Aorta (tissue), 5 donors: ENCODE data around the gene ATAD1. TPM values are rescaled to one million over a fixed set of nuclear protein-coding genes. Genes with fewer than 3 reads are reported as not detected.
"Not testable (repeated sequence)": the region's sequence is repeated elsewhere in the genome, so short reads cannot be mapped to it uniquely, and the experiment has no call there.

Experiments used
- ATAC-seq: fragments of 200-7000 bp; cut with Tn5 transposase; one replicate; pipeline ENCODE4 v1.9.1; 2022; ENCODE audit warnings: moderate library complexity; ENCODE audit not compliant: low FRiP score
- DNase-seq, 2 donors: peaks; one replicate each; pipeline ENCODE4 v3.0.0-alpha.2; 2020
- H3K27ac ChIP-seq, 2 donors: one replicate each; pipeline ENCODE4 v1.5.1; 2013; ENCODE audit warnings: low read length in 2 of 2, mild to moderate bottlenecking in 2 of 2, moderate library complexity in 2 of 2, control low read depth in 1 of 2, inconsistent platforms in 1 of 2, low read depth in 1 of 2
- H3K27me3 ChIP-seq, 2 donors: one replicate each; pipeline ENCODE4 v1.6.1; 2013; ENCODE audit warnings: control low read depth in 1 of 2, low read length in 1 of 2, mild to moderate bottlenecking in 1 of 2, moderate library complexity in 1 of 2; ENCODE audit not compliant: insufficient read depth in 2 of 2, control insufficient read depth in 1 of 2
- H3K36me3 ChIP-seq, 2 donors: one replicate each; pipeline ENCODE4 v1.6.1; 2013; ENCODE audit warnings: control low read depth in 1 of 2, low read length in 1 of 2, mild to moderate bottlenecking in 1 of 2; ENCODE audit not compliant: insufficient read depth in 2 of 2, control insufficient read depth in 1 of 2
- H3K4me1 ChIP-seq, 2 donors: one replicate each; pipeline ENCODE4 v1.6.1; 2013; ENCODE audit warnings: low read length in 2 of 2, control low read depth in 1 of 2, mild to moderate bottlenecking in 1 of 2, moderate library complexity in 1 of 2; ENCODE audit not compliant: insufficient read depth in 2 of 2, control insufficient read depth in 1 of 2
- H3K4me3 ChIP-seq, 2 donors: one replicate each; pipeline ENCODE4 v1.5.1; 2013; ENCODE audit warnings: low read length in 2 of 2, control low read depth in 1 of 2, mild to moderate bottlenecking in 1 of 2
- H3K9me3 ChIP-seq: one replicate; pipeline ENCODE4 v1.6.1; 2013; ENCODE audit warnings: mild to moderate bottlenecking, low read length; ENCODE audit not compliant: control insufficient read depth
- WGBS, 2 donors: extraction: QIAGEN DNeasy Blood & Tissue Kit; methylation state at CpG; one replicate each; pipeline ENCODE4 v1.1.7; 2013; 5-methylcytosine and 5-hydroxymethylcytosine counted together
- intact Hi-C, 2 donors: fragments of 100-400 bp; cut with DNase I; formaldehyde crosslinking; loops; one replicate each; pipeline versions ENCODE4 v1.14.2 to v1.15.0; 2022
- long read RNA-seq, 2 donors: library from polyadenylated mRNA; unstranded; transcript quantifications; one replicate each; pipeline ENCODE4 v2.0.0, GENCODE V29; 2020 to 2021
- polyA plus RNA-seq, 2 donors: library from polyadenylated mRNA; stranded (reverse); fragments of 200-250 nt; gene quantifications; one replicate each; pipeline ENCODE4 v1.2.3, GENCODE V29; 2013
- total RNA-seq, 2 donors: library from RNA; stranded (reverse); fragmentation: NEBNext Ultra II Directional; extraction: Animal tissue kit (Norgen Biotek cat#: 25700); gene quantifications; one replicate each; pipeline ENCODE4 v1.2.1, GENCODE V29; 2021
- donor health status: healthy with polysubstance abuse.
- donor health status: Bipolar disorder and iron deficiency.
- donor health status: DM: no; HTN: no; CAD: no.
- donor health status: DM: no; HTN: no; CAD: no.
- donor health status: DM: yes; HTN: yes; CAD: no.

Gene ATAD1, protein sequence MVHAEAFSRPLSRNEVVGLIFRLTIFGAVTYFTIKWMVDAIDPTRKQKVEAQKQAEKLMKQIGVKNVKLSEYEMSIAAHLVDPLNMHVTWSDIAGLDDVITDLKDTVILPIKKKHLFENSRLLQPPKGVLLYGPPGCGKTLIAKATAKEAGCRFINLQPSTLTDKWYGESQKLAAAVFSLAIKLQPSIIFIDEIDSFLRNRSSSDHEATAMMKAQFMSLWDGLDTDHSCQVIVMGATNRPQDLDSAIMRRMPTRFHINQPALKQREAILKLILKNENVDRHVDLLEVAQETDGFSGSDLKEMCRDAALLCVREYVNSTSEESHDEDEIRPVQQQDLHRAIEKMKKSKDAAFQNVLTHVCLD
- total RNA-seq: 10 to 100 TPM; 39.5 to 43.4 TPM
- 10 to 100 TPM; 18.8 to 24.7 TPM for polyA plus RNA-seq
- long read RNA-seq, donor 1, full-length matches to known transcripts: 7 of 55 reads
- long read RNA-seq, donor 1, partial matches to known transcripts: 4 of 55 reads
- long read RNA-seq, donor 1, other reads (novel, unspliced or antisense): 44 of 55 reads
- long read RNA-seq, donor 2, full-length matches to known transcripts: 1 of 23 reads
- long read RNA-seq, donor 2, partial matches to known transcripts: 18 of 23 reads
- long read RNA-seq, donor 2, other reads (novel, unspliced or antisense): 4 of 23 reads

DNA sequence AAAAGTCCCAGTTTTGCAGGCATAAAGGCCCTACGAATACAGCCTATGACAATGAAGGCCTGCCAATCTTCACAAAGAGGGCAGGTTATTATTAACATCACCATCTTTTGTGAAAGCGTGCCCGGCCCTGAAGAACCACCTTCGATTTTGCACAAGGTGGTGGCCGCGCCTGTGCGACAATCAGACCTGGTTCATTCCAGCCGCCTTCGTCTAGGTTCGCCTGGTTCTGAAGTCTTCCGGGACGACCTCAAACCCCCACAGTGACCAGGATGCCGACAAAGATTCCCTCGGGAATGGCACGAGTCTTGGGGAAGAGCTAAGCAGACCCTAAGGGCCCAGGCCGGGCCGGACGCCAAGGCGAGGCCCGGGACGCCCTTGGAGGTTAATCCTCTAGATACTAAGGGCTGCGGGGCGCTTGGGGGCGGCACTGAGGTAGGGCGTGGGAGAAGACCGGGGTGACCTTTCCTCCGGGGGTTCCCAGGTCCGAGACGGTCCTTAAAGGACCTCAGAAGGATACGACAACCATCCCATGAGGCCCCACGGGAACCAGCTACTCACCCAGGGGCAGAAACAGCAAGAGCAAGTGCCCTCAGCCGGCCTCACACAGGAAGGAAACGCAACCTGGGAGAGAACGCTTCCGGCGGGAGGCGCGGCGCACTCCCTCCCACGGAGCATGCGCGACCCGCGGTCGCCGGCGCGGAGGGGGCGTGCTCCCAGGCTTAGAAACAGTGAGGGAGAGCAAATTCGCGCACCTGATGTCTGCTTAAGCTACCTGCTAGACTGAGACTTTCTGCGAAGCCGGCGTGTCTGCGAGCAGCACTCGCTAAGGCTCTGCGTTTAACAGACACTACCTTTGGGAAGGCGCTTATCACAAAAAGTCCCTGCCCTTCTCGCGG, at the start of gene ATAD1:
Gene ATAD1 (minus strand): TSS at position 618 of the 896 bp plus-strand sequence. CDS start 3,627 bp downstream, outside the sequence.
- Histone ChIP-seq H3K27me3 (no peaks in the 10 kb centered on the region), H3K9me3 (no peaks in the 10 kb centered on the region), H3K4me1 (peaks cover 0 to 3% of the 10 kb centered on the region in 2 donors), H3K27ac (peak within 1 kb of the TSS in 1 of 2 donors; percentile 14), H3K4me3 (peak within 1 kb of the TSS; percentile 62 to 65), H3K36me3 (no peaks in the 10 kb centered on the region)
- peak; percentile 86 to 94 for DNase-seq
- ATAC-seq: peak; percentile 96
- 0% methylated on average over 60 of the region's 60 CpGs for WGBS, 2 donors
- intact Hi-C loops: no loop called here

DNA sequence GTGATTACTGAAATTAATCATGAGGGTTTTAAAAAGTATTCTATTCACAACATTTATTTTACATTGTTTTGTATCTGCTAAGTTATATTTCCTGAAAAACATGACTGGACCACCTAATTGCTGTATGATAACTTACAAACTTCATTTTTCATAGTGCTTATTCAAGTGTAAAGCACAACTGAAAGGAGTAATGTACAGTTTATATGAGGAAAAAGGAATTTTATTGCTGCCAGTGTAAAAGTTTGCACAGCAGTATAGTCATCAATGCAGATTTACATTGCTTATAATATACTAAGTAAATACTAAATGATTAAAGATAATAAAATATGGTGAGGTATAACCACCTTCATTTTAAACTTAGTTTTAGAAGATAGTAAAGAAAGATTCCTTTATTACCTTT, 49.4 kb upstream of the ATAD1 start:
- intact Hi-C loops: loop anchor here (5.0 to 10.0 kb wide), 5 partner anchors 57 to 397 kb away; no protein-coding TSS in a partner anchor
- Histone ChIP-seq H3K4me3 (peak overlapping the region; percentile 26 to 54), H3K27ac (no peak overlapping the region), H3K9me3 (no peaks in the 10 kb centered on the region), H3K36me3 (no peaks in the 10 kb centered on the region), H3K4me1 (no peaks in the 10 kb centered on the region), H3K27me3 (no peaks in the 10 kb centered on the region)
- DNase-seq (no peak), ATAC-seq (no peak)

DNA sequence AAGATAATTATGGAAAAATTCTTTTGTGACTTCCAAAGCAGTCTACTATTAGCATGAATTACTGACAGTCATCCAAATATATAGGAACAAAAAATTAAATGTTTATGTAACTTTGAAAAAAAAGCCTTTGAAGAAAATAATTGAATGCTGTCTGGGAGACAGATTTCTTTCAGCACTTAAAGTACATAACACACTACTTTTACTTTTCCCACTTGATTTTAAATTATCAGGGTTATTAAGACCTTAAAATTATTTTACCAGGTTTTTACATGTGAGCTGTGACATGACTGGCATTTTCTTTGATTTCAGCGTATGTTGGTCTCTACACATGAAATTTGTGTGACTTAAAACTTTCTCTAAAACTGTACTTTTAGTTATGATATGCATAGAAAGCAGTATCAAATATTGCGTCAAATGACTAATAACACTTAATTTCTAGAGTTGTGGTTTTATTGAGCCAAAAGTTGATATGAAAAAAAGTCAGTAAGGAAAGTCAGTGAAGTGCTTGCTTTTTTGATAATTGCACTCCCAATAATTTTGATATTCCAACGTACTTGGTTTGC, 48.5 kb upstream of the ATAD1 start:
- intact Hi-C loops: loop anchor here (5.0 to 10.0 kb wide), 5 partner anchors 58 to 398 kb away; no protein-coding TSS in a partner anchor
- Histone ChIP-seq H3K4me3 (peak overlapping the region; percentile 94 to 99), H3K27me3 (no peaks in the 10 kb centered on the region), H3K36me3 (no peaks in the 10 kb centered on the region), H3K9me3 (no peaks in the 10 kb centered on the region), H3K4me1 (no peaks in the 10 kb centered on the region), H3K27ac (no peak overlapping the region)
- DNase-seq: no peak
- 1% methylated on average over 3 of the region's 3 CpGs for WGBS, 2 donors
- no peak for ATAC-seq

DNA sequence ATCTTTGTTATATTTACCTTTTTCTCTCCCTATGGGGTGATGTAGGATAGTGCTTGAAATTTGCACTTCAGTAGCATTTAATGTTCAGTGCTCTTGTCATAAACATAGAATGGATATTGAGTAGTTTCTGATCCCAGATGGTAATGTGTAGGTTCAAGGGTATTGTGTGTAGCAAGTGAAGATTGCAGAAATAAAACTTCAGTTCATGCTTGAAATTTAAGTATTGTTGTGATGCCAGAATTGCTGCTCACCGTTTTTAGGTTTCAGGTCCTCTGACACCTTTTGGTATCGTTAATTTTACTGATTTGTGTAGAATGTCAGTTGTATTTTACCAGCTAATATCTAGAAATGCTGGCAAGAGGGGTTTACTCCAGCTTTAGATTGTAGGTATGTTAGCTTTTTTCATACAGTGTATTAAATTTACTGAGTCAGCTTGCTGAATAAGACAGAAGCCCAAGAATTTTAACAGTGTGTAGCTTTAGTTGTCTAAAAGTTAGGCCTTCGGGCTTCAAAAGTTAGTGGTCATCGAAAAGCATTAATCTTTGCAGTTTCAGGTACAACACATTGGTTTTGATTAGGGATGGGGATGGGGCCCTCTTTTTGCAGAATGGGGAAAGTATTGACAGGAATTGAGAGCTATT, 47.3 kb upstream of the ATAD1 start:
- 1% methylated on average over 4 of the region's 4 CpGs for WGBS, 2 donors
- intact Hi-C loops: loop anchor here (5.0 to 10.0 kb wide), 5 partner anchors 59 to 399 kb away; no protein-coding TSS in a partner anchor

DNA sequence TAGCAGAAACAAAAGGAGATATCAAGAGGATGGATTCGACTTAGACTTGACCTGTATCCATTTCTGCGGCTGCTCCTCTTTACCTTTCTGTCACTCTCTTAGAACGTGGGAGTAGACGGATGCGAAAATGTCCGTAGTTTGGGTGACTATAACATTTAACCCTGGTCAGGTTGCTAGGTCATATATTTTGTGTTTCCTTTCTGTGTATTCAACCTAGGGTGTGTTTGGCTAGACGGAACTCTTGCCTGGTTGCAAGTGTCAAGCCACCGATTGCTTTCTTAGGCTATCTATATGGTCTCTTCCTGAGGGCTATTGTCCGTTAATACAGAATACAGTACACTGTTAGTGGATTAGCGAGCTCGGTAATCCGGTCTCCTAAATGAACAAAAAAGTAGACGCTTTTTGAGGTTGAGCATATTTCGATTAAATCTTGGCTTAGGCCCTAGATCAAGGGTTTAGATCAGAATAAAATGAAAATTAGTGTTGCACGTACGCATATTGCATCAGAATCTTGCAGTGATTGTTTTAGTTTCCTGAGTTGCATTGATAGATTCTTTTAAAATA, 46.6 kb upstream of the ATAD1 start:
- Histone ChIP-seq H3K27ac (peak overlapping the region; percentile 11 to 83), H3K4me3 (peak overlapping the region; percentile 94 to 99), H3K4me1 (no peaks in the 10 kb centered on the region), H3K27me3 (no peaks in the 10 kb centered on the region), H3K9me3 (no peaks in the 10 kb centered on the region), H3K36me3 (no peaks in the 10 kb centered on the region)
- 0% methylated on average over 16 of the region's 16 CpGs for WGBS, 2 donors
- no peak for DNase-seq
- intact Hi-C loops: loop anchor here (5.0 to 10.0 kb wide), 7 partner anchors 60 to 400 kb away; no protein-coding TSS in a partner anchor
- no peak for ATAC-seq

More for the DNA sequence above, 47.3 kb upstream of the ATAD1 start:
- no peaks in the 10 kb centered on the region for H3K4me1 ChIP-seq
- no peak for ATAC-seq
- no peak for DNase-seq
- H3K4me3 ChIP-seq: peak overlapping the region; percentile 94 to 99
- no peaks in the 10 kb centered on the region for H3K9me3 ChIP-seq
- H3K27me3 ChIP-seq: no peaks in the 10 kb centered on the region
- peak overlapping the region in 1 of 2 donors; percentile 21 for H3K27ac ChIP-seq
- H3K36me3 ChIP-seq: no peaks in the 10 kb centered on the region

DNA sequence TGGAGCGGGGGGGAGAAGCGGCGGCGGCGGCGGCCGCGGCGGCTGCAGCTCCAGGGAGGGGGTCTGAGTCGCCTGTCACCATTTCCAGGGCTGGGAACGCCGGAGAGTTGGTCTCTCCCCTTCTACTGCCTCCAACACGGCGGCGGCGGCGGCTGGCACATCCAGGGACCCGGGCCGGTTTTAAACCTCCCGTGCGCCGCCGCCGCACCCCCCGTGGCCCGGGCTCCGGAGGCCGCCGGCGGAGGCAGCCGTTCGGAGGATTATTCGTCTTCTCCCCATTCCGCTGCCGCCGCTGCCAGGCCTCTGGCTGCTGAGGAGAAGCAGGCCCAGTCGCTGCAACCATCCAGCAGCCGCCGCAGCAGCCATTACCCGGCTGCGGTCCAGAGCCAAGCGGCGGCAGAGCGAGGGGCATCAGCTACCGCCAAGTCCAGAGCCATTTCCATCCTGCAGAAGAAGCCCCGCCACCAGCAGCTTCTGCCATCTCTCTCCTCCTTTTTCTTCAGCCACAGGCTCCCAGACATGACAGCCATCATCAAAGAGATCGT, 46.0 kb upstream of the ATAD1 start:
- not testable (repeated sequence) for ATAC-seq, H3K27me3 ChIP-seq, H3K36me3 ChIP-seq, H3K4me1 ChIP-seq, H3K9me3 ChIP-seq
- Histone ChIP-seq H3K27ac (peak overlapping the region; percentile 83 to 96), H3K4me3 (peak overlapping the region; percentile 94 to 99)
- WGBS, 2 donors: 1% methylated on average over 30 to 47 of the region's 47 CpGs
- peak; percentile 60 to 78 for DNase-seq
- intact Hi-C loops: loop anchor here (2.0 to 10.0 kb wide), 7 partner anchors 61 to 401 kb away; no protein-coding TSS in a partner anchor

DNA sequence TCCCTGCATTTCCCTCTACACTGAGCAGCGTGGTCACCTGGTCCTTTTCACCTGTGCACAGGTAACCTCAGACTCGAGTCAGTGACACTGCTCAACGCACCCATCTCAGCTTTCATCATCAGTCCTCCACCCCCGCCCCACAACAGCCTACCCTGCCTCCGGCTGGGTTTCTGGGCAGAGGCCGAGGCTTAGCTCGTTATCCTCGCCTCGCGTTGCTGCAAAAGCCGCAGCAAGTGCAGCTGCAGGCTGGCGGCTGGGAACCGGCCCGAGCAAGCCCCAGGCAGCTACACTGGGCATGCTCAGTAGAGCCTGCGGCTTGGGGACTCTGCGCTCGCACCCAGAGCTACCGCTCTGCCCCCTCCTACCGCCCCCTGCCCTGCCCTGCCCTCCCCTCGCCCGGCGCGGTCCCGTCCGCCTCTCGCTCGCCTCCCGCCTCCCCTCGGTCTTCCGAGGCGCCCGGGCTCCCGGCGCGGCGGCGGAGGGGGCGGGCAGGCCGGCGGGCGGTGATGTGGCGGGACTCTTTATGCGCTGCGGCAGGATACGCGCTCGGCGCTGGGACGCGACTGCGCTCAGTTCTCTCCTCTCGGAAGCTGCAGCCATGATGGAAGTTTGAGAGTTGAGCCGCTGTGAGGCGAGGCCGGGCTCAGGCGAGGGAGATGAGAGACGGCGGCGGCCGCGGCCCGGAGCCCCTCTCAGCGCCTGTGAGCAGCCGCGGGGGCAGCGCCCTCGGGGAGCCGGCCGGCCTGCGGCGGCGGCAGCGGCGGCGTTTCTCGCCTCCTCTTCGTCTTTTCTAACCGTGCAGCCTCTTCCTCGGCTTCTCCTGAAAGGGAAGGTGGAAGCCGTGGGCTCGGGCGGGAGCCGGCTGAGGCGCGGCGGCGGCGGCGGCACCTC, 45.3 kb upstream of the ATAD1 start, which contains the start of the genes KLLN and PTEN:
Gene KLLN (minus strand): TSS at position 481 of the 891 bp plus-strand sequence. CDS start 1,046 bp downstream, outside the sequence.
Gene PTEN (plus strand): TSS at position 573 of the 891 bp plus-strand sequence. CDS start 845 bp downstream, outside the sequence.
- H3K4me3 ChIP-seq: peak within 1 kb of the TSS; percentile 94 to 99
- DNase-seq (peak; percentile 94 to 96), ATAC-seq (peak; percentile 86)
- no peaks in the 10 kb centered on the region for H3K9me3 ChIP-seq
- H3K27ac ChIP-seq: peak within 1 kb of the TSS; percentile 83 to 96
- H3K36me3 ChIP-seq: no peaks in the 10 kb centered on the region
- intact Hi-C loops: loop anchor here (2.0 to 10.0 kb wide), 7 partner anchors 62 to 402 kb away; no protein-coding TSS in a partner anchor
- no peaks in the 10 kb centered on the region for H3K4me1 ChIP-seq
- H3K27me3 ChIP-seq: no peaks in the 10 kb centered on the region
- 0% methylated on average over 76 to 89 of the region's 89 CpGs for WGBS, 2 donors
